CD4-positive, alpha-beta T cell (primary cell): ENCODE results near the gene WWOX. TPM values are rescaled to one million over a fixed set of nuclear protein-coding genes. Genes with fewer than 3 reads are reported as not detected.

ENCODE experiments used
- ATAC-seq: fragments of 200-7000 bp; cut with Tn5 transposase; one replicate; pipeline ENCODE4 v1.10.0; 2022; ENCODE audit warnings: mild to moderate bottlenecking; ENCODE audit not compliant: poor library complexity
- CTCF ChIA-PET: fragments of 350-600 bp; sonication (Branson Sonifier 250); formaldehyde crosslinking; loops from one replicate; lab custom pipeline; 2021; ENCODE audit warnings: antibody characterized with exemption, inconsistent platforms; lab: Charles Lee
- POLR2A ChIA-PET: fragments of 350-600 bp; sonication (Branson Sonifier 250); formaldehyde crosslinking; loops from one replicate; lab custom pipeline; 2021; ENCODE audit warnings: antibody characterized with exemption, inconsistent platforms; lab: Charles Lee
- DNase-seq, 14 experiments: peaks; one replicate each; pipeline ENCODE4 v3.0.0-alpha.2; 2013 to 2020; ENCODE audit warnings: mixed read lengths in 2 of 14
- H3K27ac ChIP-seq, 2 donors: one replicate each; pipeline versions ENCODE4 v1.5.1 to v1.7.0; 2013; ENCODE audit warnings: low read length in 2 of 2, low read depth in 1 of 2, mild to moderate bottlenecking in 1 of 2
- H3K27me3 ChIP-seq, 2 experiments: 1 replicate in 1 of 2; 2 replicates in 1 of 2; pipeline versions ENCODE4 v1.6.1 to v1.7.0; 2013; ENCODE audit warnings: low read length in 2 of 2, control low read depth in 1 of 2, mild to moderate bottlenecking in 1 of 2, moderate library complexity in 1 of 2; ENCODE audit not compliant: insufficient read depth in 2 of 2, control insufficient read depth in 1 of 2
- H3K36me3 ChIP-seq: one replicate; pipeline ENCODE4 v1.6.1; 2013; ENCODE audit warnings: low read length, control low read depth; ENCODE audit not compliant: insufficient read depth
- H3K4me1 ChIP-seq: one replicate; pipeline ENCODE4 v1.6.1; 2013; ENCODE audit warnings: low read length, control low read depth; ENCODE audit not compliant: insufficient read depth
- H3K4me3 ChIP-seq: one replicate; pipeline ENCODE4 v1.5.1; 2013; ENCODE audit warnings: mild to moderate bottlenecking, low read length, moderate library complexity
- H3K9me3 ChIP-seq, 2 experiments: 1 replicate in 1 of 2; 2 replicates in 1 of 2; pipeline versions ENCODE4 v1.6.1 to v1.7.0; 2013; ENCODE audit warnings: low read length in 2 of 2, mild to moderate bottlenecking in 2 of 2, control low read depth in 1 of 2, moderate library complexity in 1 of 2; ENCODE audit not compliant: control insufficient read depth in 1 of 2, insufficient read depth in 1 of 2
- H3K27ac Mint-ChIP-seq: one replicate; pipeline ENCODE4 v1.8.0; 2020; ENCODE audit warnings: mixed read lengths
- H3K27me3 Mint-ChIP-seq: one replicate; pipeline ENCODE4 v1.8.0; 2021; ENCODE audit warnings: mixed read lengths
- H3K36me3 Mint-ChIP-seq: one replicate; pipeline ENCODE4 v1.8.0; 2021; ENCODE audit warnings: low read depth, mixed read lengths
- H3K4me1 Mint-ChIP-seq: one replicate; pipeline ENCODE4 v1.8.0; 2021; ENCODE audit warnings: low read depth, mixed read lengths
- H3K4me3 Mint-ChIP-seq: one replicate; pipeline ENCODE4 v1.8.0; 2020; ENCODE audit warnings: mild to moderate bottlenecking, mixed read lengths
- H3K9me3 Mint-ChIP-seq: one replicate; pipeline ENCODE4 v1.8.0; 2020; ENCODE audit warnings: mixed read lengths
- CTCF ChIP-seq: fragments of 200-600 bp; IDR thresholded peaks from one replicate; pipeline ENCODE4 v1.8.0; 2022; ENCODE audit warnings: antibody characterized with exemption, mild to moderate bottlenecking
- intact Hi-C, 2 experiments: fragments of 100-400 bp; cut with DNase I in 1 of 2; cut with micrococcal nuclease in 1 of 2; formaldehyde crosslinking; loops; one replicate each; pipeline versions ENCODE4 v1.15.1 to v1.9.0; 2023 to 2025; cut with DNase I, micrococcal nuclease
- total RNA-seq, 174 experiments: library from RNA in 2 of 174; stranded (reverse) in 2 of 174; gene quantifications; one replicate each; pipeline ENCODE4 v1.2.3 and lab custom pipeline; 2021 to 2026

Gene WWOX
- total RNA-seq, 2 experiments from 2014 or later = 19.3 to 21.7 TPM

GRCh38 chr16:78655331-78656113, 556.1 kb downstream of the WWOX start:
- no peak overlapping the region for H3K4me3 Mint-ChIP-seq
- H3K4me3 ChIP-seq = no peak overlapping the region
- ATAC-seq = no peak

DNA sequence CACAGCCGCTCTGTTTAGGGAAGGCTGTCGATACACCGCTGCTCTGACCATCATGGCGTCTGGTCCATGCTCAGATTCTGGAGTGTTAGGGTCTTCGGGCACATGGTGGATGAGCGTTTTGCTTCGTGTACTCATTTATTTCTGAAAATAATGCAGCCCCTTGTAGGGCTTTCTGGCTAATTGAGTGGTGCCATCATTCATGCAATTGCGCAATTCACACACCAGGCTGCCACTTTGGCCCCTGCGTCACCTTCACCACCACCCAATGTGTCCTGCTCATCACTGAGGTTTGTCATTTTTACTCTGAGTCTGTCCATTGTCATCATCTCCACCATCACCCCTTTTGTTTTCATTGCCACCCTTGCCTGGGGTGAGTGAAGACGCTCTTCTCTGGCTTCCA, 557.4 kb downstream of the WWOX start:
- no peak for ATAC-seq
- Mint-ChIP-seq H3K4me3 (no peak overlapping the region), H3K9me3 (no peaks in the 10 kb centered on the region), H3K27me3 (no peaks in the 10 kb centered on the region), H3K4me1 (peaks cover 6% of the 10 kb centered on the region), H3K36me3 (no peaks in the 10 kb centered on the region), H3K27ac (no peak overlapping the region)
- H3K27me3 ChIP-seq = no peaks in the 10 kb centered on the region
- TF ChIP-seq CTCF = no peak
- H3K27ac ChIP-seq = no peak overlapping the region
- no peaks in the 10 kb centered on the region for H3K36me3 ChIP-seq
- intact Hi-C loops = no loop called here
- no peaks in the 10 kb centered on the region for H3K4me1 ChIP-seq
- DNase-seq = no peak
- no peak overlapping the region for H3K4me3 ChIP-seq
- CTCF ChIA-PET = no interaction called here
- POLR2A ChIA-PET = no interaction called here
- no peaks in the 10 kb centered on the region for H3K9me3 ChIP-seq

More at GRCh38 chr16:78655331-78656113, 556.1 kb downstream of the WWOX start:
- TF ChIP-seq CTCF = no peak
- ChIA-PET POLR2A (no interaction called here), CTCF (no interaction called here)
- Mint-ChIP-seq H3K36me3 (no peaks in the 10 kb centered on the region), H3K27me3 (no peaks in the 10 kb centered on the region), H3K9me3 (no peaks in the 10 kb centered on the region), H3K27ac (no peak overlapping the region), H3K4me1 (peaks cover 6% of the 10 kb centered on the region)
- DNase-seq = no peak
- Histone ChIP-seq H3K9me3 (no peaks in the 10 kb centered on the region), H3K4me1 (no peaks in the 10 kb centered on the region), H3K27ac (no peak overlapping the region), H3K36me3 (no peaks in the 10 kb centered on the region), H3K27me3 (no peaks in the 10 kb centered on the region)
- intact Hi-C loops = no loop called here

GRCh38 chr16:78659216-78659615, 559.8 kb downstream of the WWOX start:
- no peaks in the 10 kb centered on the region for H3K36me3 Mint-ChIP-seq
- Histone ChIP-seq H3K4me1 (no peaks in the 10 kb centered on the region), H3K27me3 (no peaks in the 10 kb centered on the region), H3K4me3 (no peak overlapping the region), H3K27ac (no peak overlapping the region), H3K36me3 (no peaks in the 10 kb centered on the region), H3K9me3 (no peaks in the 10 kb centered on the region)
- ATAC-seq = no peak
- no peak for TF ChIP-seq CTCF
- CTCF ChIA-PET = no interaction called here
- no peak for DNase-seq
- POLR2A ChIA-PET = no interaction called here
- peaks cover 6% of the 10 kb centered on the region for H3K4me1 Mint-ChIP-seq
- no peaks in the 10 kb centered on the region for H3K27me3 Mint-ChIP-seq
- intact Hi-C loops = no loop called here
- H3K27ac Mint-ChIP-seq = no peak overlapping the region
- no peak overlapping the region for H3K4me3 Mint-ChIP-seq
- no peaks in the 10 kb centered on the region for H3K9me3 Mint-ChIP-seq
